ENCODE measurements around the gene ADAM11.

Gene ADAM11

GRCh38 chr17:44775838-44776621 is 17.2 kb downstream of the ADAM11 start:
- peak; percentile 10 for DNase-seq (ENCODE audit: low read depth)

DNA sequence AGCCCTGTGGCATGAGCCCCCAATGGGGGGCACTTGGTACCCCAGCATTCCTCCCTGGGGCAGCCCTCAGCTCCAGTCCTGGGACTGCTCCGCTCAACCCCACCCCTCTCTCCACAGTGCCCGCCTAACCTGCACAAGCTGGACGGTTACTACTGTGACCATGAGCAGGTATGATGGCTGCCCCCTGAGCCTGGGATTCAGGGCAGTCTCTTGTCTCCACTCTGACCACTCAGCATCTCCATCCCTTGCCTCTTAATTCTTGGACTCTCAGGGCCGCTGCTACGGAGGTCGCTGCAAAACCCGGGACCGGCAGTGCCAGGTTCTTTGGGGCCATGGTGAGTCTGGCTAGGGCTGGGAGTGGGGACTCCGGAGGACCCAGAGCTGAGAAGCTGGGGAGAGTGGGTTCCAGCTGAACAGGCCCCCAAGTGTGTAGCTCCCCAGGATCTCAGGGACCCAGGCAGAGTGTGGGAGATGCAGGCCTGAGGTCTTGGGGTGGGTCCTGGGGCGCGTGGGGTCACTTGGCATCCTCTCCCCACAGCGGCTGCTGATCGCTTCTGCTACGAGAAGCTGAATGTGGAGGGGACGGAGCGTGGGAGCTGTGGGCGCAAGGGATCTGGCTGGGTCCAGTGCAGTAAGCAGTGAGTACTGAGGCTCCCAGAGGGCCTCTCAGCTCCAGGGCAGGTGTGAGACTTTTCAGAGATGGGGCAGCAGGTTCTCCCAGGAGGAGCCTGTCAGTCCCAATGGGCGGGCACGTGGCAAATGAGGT is 18.0 kb downstream of the ADAM11 start:
- no peak for DNase-seq (ENCODE audit: low read depth)

DNA sequence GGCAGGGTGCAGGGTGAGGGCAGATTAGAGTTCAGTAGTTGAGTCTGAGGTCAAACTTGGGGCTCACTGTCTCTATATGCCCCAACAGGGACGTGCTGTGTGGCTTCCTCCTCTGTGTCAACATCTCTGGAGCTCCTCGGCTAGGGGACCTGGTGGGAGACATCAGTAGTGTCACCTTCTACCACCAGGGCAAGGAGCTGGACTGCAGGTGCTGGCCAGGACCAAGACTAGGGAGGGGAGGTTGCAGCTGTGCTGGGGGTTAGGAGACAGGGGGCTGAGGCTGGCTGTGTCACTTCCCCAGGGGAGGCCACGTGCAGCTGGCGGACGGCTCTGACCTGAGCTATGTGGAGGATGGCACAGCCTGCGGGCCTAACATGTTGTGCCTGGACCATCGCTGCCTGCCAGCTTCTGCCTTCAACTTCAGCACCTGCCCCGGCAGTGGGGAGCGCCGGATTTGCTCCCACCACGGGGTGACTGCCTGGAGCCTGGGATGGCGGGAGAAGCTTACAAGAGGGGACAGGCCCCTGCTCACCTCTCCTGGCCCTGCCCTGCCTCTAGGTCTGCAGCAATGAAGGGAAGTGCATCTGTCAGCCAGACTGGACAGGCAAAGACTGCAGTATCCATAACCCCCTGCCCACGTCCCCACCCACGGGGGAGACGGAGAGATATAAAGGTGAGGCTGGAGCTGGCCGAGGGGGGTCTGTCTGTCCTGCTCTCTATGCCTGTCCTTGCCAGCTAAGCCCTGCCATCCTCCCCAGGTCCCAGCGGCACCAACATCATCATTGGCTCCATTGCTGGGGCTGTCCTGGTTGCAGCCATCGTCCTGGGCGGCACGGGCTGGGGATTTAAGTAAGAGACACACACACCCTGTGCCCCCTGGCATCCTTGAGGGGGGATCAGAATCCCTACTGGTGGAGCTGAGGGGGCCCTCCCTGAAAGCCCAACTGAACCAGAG is 18.9 kb downstream of the ADAM11 start:
- DNase-seq (ENCODE audit: low read depth) = no peak

DNA sequence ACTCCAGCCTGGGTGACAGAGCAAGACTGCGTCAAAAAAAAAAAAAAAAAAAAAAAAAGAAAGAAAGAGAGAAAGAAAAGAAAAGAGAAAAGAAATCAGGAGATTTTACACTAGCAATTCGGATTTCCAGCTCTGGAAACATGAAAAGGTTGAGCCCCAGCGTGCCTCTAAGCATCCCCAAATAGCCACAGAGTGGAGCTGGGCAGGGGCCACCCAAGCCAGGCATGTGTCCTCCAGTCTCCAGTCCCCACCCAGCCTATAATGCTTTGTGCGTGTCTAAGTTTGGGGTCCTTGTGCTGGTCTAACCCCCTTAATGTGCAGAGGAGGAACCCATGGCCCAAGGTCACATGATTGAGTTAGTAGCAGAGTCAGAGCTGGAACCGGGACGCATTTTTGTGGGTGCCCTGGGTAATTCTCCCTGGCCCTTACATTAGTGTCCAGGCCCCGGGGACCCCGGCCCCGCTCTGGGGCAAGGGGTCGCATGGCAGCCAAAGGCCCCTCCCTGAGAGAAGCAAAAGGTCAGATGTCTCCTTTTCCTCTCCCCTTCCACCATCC is 19.9 kb downstream of the ADAM11 start:
- no peak for DNase-seq (ENCODE audit: low read depth)

DNA sequence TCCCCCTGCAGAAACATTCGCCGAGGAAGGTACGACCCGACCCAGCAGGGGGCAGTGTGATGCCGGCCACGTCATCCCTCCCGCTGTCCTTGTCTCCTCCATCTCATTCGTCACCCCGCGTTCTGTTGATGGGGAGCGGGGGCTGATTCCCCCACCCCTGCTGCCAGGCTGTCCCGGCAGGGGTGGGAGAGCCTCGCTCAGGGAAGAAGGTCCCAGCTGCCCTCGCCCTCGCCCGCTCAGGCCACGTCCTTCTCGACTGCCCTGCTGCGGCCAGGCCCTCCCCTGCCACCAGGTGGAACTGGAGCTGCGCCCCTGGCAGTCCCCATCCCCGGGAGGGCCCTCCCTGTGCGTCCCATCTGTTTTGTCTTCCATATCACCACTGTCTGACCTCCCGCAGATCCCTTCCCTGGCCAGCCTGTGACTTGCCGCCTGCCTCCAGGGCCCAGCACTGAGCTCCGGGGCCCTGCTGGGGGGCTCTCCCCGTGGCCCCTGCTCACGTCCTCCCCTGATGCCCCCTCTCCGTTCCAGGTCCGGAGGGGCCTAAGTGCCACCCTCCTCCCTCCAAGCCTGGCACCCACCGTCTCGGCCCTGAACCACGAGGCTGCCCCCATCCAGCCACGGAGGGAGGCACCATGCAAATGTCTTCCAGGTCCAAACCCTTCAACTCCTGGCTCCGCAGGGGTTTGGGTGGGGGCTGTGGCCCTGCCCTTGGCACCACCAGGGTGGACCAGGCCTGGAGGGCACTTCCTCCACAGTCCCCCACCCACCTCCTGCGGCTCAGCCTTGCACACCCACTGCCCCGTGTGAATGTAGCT is 20.6 kb downstream of the ADAM11 start:
- peak; percentile 68 for DNase-seq (ENCODE audit: low read depth)

GRCh38 chr17:44780161-44780560 is 21.4 kb downstream of the ADAM11 start:
- DNase-seq (ENCODE audit: low read depth) = no peak

DNA sequence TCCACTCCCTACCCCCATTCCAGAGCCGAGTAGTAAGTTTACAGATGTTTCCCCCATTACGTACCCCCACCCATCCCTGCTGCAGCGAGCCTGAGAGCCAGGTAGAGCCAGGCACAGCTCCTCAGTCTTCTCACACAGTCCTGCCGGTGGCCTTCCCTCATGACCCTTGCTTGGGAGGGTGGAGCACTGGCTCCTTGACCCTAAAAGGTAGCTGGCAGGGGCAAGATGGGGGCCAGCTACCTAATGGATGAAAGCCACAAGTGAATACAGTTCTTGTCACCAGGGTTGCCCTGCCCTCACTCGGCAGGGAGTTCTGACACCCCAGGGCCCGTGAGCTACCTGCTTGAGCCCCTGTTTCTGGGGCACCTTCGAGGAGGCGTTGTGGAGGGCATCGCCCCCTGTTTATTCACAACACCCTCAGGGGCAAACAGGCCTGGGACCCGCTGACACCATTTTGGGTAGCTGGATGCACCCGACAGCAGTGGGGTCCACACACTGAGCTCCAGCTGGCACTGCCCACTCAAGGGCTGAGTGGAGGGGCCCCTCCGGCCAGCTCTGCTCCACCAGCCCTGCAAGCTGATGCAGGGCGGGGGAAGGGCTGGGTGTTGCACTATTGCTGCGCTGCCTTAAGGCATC is 22.2 kb downstream of the ADAM11 start:
- no peak for DNase-seq (ENCODE audit: low read depth)

GRCh38 chr17:44781551-44782325 is 22.9 kb downstream of the ADAM11 start:
- DNase-seq (ENCODE audit: low read depth) = no peak

DNA sequence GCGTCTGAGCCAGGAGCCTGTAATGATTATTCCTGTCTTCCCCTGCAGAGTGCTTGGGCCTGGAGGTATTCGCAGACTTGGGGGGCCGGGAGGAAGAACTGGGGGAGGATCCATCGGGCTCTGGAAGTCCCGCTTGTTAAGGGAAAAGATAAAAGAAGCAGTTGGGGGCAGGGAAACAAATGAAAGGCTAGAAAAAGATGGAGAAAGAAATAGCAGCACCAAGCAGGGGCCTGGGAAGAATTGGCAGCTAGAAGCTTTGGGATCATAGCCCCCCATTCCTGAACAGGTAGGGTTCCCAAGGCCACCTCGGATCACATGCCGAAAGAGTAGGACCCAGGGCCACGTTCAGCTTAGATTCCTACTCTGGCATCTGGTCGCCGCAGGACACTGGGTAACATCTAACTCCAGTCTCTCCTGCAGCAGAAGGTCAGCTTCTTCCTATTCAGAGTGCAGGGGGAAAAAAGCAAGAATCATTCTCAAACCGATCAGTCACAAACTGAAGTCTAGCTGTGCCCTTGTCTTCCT is 23.6 kb downstream of the ADAM11 start:
- DNase-seq (ENCODE audit: low read depth) = no peak

GRCh38 chr17:44785921-44786320 is 27.1 kb downstream of the ADAM11 start:
- no peak for DNase-seq (ENCODE audit: low read depth)

- no peak for DNase-seq (ENCODE audit: low read depth)
These were observed 27.8 kb downstream of the ADAM11 start for GRCh38 chr17:44786551-44787081.

DNA sequence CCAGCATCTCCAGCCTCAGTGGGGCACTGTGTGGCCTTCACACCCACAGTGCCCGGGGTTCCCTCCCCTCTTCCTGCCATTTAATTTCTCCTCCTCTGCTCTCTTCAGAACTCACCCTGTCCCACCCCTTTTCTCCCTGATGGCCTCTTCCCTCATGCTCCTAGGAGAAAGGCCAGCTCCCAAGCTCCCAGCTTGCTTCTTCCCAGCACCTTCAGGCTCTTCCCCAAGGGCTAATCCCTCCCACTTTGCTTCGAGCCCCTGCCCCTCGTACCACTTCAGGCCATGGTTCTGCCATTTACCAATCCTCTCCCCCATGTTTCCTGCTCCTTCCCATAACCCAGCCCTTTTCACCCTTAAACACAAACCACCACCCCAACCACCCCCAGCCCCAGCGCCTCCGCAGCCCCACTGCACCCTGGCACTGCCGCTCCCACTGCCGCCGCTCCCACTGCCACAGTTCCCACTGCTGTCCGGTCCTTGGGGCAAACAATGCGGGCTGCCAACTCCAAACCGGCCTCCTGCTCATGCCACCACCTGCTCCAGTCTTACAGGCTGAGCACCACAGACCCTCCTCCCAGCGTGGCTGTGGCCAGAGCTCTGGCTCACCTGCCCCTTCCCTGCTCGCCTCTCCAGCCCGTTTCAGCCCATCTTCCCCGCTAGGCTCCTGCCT is 28.6 kb downstream of the ADAM11 start:
- no peak for DNase-seq (ENCODE audit: low read depth)

DNA sequence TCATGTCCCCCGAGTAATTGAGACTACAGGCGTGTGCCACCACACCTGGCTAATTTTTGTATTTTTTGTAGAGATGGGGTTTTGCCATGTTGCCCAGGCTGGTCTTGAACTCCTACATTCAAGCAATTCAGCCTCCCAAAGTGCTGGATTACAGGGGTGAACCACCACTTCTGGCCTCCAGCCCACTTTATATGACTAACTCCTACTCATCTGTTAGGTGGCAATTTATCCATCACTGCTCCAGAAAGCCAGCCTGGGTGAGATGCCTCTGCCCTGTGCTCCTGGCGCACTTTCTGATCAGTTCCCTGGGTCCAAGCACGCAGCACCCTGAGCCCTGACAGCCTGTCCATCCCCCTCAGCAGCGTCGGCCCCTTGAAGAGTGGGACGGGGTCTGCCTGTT is 29.4 kb downstream of the ADAM11 start:
- DNase-seq (ENCODE audit: low read depth) = no peak

DNA sequence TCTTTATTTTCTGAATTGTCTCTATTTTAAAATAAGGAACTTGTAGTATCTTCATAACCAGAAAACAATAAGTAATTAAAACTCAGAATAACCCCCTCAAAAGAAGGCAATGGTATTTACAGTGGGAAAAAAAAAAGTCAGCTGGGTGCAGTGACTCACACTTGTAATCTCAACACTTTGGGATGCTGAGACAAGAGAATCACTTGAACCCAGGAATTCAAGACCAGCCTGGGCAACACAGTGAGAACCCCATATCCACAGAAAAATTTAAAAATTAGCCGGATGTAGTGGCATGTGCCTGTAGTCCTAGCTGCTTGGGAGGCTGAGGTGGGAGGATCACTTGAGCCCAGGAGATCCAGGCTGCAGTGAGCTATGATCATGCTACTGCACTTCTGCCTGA is 33.5 kb downstream of the ADAM11 start:
- no peak for DNase-seq (ENCODE audit: low read depth)

DNA sequence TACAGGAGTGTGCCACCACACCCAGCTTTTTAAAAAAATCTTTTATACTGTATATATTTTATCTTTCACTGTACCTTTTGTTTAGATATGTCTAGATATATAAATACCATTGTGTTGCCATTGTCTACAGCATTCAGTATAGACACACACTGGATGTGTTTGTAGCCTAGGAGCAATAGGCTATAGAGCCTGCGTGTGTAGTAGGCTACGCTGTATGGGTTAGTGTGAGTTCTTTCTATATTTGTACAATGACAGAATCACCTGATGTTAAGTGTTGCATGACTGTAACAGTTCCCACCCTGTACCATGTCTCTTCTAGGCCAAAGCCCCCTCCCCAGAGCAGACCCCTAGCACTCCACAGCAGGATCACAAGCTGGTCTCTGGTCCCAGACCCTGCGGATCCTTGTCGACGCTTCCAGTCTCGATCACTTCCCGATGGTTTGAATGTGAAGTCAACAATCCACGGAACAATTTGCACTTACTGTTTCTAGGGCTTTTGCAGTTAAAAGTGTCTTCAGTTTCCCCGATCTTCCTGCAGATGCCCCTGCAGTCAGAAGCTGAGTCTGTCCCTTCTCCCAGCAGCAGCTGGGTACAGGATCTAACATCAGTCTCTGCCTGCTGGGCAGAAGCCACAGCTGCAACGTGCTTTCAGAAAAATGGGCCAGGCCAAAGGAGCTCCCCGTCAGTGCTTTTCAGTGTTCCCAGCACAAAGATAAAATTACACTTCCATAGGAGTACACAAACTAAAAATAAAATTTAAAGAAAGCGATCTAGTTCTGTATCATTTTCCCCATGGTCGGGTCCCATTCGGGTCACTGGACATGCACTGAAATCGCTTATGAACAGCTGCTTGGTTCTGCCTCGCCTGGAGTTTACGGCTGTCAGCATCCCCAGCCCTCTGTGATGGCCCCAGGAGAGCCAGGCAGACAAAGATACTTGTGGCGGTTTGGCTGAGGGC is 35.4 kb downstream of the ADAM11 start:
- DNase-seq (ENCODE audit: low read depth) = no peak

DNA sequence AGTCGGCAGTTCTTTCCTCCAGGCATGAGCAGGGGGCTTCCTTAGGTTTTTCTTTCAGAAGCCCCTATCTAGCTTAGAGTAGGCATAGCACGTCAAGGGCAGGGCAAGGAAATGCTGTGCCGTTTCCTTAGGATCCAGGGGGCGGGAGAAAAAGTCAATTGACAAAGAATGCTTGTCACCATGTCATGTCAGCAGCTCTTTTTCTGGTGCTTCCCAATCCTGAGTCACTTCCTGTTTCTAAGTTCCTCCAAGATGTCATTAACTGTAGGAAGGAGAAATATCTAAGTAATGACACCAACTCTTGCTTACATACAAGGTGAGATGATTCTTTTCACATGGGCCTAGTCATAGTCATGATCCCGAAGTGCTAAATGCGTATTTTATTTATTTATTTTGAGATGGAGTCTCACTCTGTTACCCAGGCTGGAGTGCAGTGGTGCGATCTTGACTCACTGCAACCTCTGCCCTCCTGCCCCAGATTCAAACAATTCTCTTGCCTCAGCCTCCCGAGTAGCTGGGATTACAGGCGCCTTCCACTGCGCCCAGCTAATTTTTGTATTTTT is 36.1 kb downstream of the ADAM11 start:
- DNase-seq (ENCODE audit: low read depth) = no peak

GRCh38 chr17:44795421-44795820 is 36.6 kb downstream of the ADAM11 start:
- no peak for DNase-seq (ENCODE audit: low read depth)

All from stimulated activated CD8-positive, alpha-beta memory T cell treated with anti-CD3 and anti-CD28 coated beads, Interleukin-12 subunit alpha, Interleukin-12 subunit beta, amount 100 ng/mL, for 1 hour (primary cell).